Mucosa of gallbladder (tissue), 1 donor: ENCODE data around the gene OMD. TPM values are rescaled to one million over a fixed set of nuclear protein-coding genes. Genes with fewer than 3 reads are reported as not detected.

Experiments used
- DNase-seq: peaks from one replicate; pipeline ENCODE4 v3.0.0-alpha.2; 2020; ENCODE audit warnings: low spot score
- total RNA-seq: library from RNA; stranded (reverse); gene quantifications from one replicate; pipeline ENCODE4 v1.2.1, GENCODE V29; 2021
- donor health status: DM: no; HTN: no; CAD: no.

Gene OMD
- total RNA-seq, 1 donor from 2014 or later = 4.8 TPM

- DNase-seq = no peak
Measured at GRCh38 chr9:92369075-92369474, 55.2 kb downstream of the OMD start.

Other genes with a start within 250 kb of the OMD start
- 56.7 TPM for gene IARS1, start 130.8 kb downstream of the OMD start, total RNA-seq
- 25.1 TPM for gene NOL8, start 99.1 kb downstream of the OMD start, total RNA-seq
- gene CENPP, start 98.5 kb downstream of the OMD start, total RNA-seq = 2.3 TPM
- gene OGN, start 19.9 kb downstream of the OMD start, total RNA-seq = 154 TPM
- gene ASPN, start 58.0 kb upstream of the OMD start, total RNA-seq = 40.9 TPM
- 8.2 TPM for gene ECM2, start 111.5 kb upstream of the OMD start, total RNA-seq
- 7.3 TPM for gene IPPK, start 245.7 kb upstream of the OMD start, total RNA-seq